HL-60 (cell line): ENCODE results near the gene AMZ2.

ENCODE experiments used
- GABPA ChIP-seq: IDR thresholded peaks from 2 replicates; pipeline ENCODE4 v1.6.1; 2012; ENCODE audit warnings: low read depth
- POLR2AphosphoS5 ChIP-seq: IDR thresholded peaks from 2 replicates; pipeline ENCODE4 v1.6.1; 2012; ENCODE audit warnings: low read depth
- SPI1 ChIP-seq: IDR thresholded peaks from 2 replicates; pipeline ENCODE4 v1.6.1; 2012; ENCODE audit warnings: low read depth, mild to moderate bottlenecking, borderline replicate concordance
- TF ChIP-seq, protein P1 (sequence below): IDR thresholded peaks from one replicate; pipeline ENCODE4 v1.5.1; 2011; ENCODE audit warnings: low read length, control low read depth, inconsistent platforms; ENCODE audit not compliant: insufficient read depth
- TF ChIP-seq, protein P2 (sequence below): IDR thresholded peaks from 2 replicates; pipeline ENCODE4 v1.6.1; 2012; ENCODE audit warnings: low read depth; ENCODE audit not compliant: insufficient replicate concordance

DNA sequence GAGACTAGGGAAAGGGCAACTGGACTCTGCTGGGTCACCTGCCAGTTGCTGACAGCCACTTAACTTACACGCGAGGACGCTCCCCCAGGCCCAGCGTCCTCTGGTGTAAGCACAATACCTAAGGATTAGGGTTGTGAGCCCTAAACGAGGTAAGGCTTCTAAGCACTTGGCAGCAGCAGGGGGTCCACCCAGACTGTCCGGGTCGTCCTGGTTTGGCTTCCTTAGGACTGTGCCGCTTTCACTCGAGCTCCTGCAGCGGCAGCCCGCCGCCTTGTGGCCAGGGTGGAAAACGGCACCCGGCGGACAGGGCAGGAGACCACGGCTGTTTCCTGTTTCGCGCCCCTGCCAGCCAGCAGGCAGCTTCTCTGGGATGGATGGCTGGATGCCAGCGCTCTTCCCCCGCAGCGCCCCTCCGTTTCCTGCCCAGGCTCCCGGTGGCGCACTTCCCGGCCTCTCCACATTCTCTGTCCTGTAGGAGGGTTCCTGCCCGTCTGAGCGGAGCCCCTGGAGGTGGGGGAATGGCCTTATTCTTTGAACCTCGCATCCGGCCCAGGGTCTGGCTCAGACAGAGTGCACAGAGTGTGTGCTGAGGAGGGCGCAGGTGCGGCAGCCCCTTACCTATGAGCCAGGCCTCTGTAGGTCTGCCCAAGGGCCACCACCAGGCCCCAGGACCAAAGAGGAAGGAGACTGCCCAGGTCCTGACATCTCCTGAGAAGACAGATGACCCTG is 47.0 kb upstream of the AMZ2 start:
- TF ChIP-seq, protein P1, sequence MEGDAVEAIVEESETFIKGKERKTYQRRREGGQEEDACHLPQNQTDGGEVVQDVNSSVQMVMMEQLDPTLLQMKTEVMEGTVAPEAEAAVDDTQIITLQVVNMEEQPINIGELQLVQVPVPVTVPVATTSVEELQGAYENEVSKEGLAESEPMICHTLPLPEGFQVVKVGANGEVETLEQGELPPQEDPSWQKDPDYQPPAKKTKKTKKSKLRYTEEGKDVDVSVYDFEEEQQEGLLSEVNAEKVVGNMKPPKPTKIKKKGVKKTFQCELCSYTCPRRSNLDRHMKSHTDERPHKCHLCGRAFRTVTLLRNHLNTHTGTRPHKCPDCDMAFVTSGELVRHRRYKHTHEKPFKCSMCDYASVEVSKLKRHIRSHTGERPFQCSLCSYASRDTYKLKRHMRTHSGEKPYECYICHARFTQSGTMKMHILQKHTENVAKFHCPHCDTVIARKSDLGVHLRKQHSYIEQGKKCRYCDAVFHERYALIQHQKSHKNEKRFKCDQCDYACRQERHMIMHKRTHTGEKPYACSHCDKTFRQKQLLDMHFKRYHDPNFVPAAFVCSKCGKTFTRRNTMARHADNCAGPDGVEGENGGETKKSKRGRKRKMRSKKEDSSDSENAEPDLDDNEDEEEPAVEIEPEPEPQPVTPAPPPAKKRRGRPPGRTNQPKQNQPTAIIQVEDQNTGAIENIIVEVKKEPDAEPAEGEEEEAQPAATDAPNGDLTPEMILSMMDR: peak; percentile 88
- peak; percentile 6; the same call in 1 of the 2 replicates for TF ChIP-seq SPI1
- no peak for TF ChIP-seq POLR2AphosphoS5
- TF ChIP-seq, protein P2, sequence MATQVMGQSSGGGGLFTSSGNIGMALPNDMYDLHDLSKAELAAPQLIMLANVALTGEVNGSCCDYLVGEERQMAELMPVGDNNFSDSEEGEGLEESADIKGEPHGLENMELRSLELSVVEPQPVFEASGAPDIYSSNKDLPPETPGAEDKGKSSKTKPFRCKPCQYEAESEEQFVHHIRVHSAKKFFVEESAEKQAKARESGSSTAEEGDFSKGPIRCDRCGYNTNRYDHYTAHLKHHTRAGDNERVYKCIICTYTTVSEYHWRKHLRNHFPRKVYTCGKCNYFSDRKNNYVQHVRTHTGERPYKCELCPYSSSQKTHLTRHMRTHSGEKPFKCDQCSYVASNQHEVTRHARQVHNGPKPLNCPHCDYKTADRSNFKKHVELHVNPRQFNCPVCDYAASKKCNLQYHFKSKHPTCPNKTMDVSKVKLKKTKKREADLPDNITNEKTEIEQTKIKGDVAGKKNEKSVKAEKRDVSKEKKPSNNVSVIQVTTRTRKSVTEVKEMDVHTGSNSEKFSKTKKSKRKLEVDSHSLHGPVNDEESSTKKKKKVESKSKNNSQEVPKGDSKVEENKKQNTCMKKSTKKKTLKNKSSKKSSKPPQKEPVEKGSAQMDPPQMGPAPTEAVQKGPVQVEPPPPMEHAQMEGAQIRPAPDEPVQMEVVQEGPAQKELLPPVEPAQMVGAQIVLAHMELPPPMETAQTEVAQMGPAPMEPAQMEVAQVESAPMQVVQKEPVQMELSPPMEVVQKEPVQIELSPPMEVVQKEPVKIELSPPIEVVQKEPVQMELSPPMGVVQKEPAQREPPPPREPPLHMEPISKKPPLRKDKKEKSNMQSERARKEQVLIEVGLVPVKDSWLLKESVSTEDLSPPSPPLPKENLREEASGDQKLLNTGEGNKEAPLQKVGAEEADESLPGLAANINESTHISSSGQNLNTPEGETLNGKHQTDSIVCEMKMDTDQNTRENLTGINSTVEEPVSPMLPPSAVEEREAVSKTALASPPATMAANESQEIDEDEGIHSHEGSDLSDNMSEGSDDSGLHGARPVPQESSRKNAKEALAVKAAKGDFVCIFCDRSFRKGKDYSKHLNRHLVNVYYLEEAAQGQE: no peak
- TF ChIP-seq GABPA: 0 out of 2 replicates have a peak, but pooled peaks have one; percentile 12
